NB4 (cell line): Measurements from ENCODE around the gene SPRY2.

Source experiments
- MYC ChIP-seq: IDR thresholded peaks from 2 replicates; pipeline ENCODE4 v1.6.1; 2011; ENCODE audit warnings: low read depth, low read length
- TF ChIP-seq, protein P1 (sequence below): IDR thresholded peaks from one replicate; pipeline ENCODE4 v1.5.1; 2012; ENCODE audit warnings: low read depth, low read length

DNA sequence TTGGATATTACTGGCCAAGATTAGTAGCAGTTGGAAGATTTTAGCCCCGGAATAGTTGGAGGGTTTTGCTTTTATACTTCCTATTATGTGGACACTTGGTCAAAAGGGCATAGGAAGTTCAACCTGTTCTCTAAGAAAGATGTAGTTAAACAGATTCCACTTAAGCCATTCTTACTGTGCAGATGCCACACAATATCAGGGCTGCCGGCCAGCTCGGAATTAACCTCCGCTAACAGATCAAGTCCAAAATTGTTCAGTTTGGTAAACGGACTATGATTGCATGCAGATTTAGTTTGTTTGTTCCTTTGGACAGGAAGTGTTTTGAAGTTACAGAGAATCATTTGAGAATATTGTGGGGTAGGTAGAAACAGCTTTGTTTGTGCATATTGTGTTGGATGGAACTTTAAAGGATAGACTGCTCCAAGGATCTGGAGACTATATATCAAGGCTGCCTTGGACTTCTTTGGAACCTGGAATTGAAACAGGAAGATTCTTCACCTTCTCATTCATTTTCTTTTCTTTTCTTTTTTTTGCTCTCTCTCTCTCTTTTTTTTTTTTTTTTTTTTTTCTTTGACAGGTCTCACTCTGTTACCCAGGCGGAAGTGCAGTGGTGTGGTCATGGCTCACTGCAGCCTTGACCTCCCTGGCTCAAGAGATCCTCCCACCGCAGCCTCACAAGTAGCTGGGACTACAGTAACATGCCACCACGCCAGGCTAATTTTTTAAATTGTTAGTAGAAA is 5.0 kb upstream of the SPRY2 start:
- TF ChIP-seq, protein P1, sequence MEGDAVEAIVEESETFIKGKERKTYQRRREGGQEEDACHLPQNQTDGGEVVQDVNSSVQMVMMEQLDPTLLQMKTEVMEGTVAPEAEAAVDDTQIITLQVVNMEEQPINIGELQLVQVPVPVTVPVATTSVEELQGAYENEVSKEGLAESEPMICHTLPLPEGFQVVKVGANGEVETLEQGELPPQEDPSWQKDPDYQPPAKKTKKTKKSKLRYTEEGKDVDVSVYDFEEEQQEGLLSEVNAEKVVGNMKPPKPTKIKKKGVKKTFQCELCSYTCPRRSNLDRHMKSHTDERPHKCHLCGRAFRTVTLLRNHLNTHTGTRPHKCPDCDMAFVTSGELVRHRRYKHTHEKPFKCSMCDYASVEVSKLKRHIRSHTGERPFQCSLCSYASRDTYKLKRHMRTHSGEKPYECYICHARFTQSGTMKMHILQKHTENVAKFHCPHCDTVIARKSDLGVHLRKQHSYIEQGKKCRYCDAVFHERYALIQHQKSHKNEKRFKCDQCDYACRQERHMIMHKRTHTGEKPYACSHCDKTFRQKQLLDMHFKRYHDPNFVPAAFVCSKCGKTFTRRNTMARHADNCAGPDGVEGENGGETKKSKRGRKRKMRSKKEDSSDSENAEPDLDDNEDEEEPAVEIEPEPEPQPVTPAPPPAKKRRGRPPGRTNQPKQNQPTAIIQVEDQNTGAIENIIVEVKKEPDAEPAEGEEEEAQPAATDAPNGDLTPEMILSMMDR = no peak
- TF ChIP-seq MYC = no peak
